HG02798 (cell line): ENCODE measurements around the gene PITPNM1.
A peak's percentile ranks its signal among the peaks of the same experiment; 100 is the strongest.
"Not testable (repeated sequence)": the region's sequence is repeated elsewhere in the genome, so short reads cannot be mapped to it uniquely, and the experiment has no call there.

Experiments used
- ATAC-seq: cut with Tn5 transposase; IDR thresholded peaks from one replicate; pipeline ENCODE4 v1.9.1; 2021; ENCODE audit warnings: mild to moderate bottlenecking; ENCODE audit not compliant: unreplicated experiment, poor library complexity

The PITPNM1 gene

GRCh38 chr11:67468456-67468758 is 36.8 kb downstream of the PITPNM1 start:
- ATAC-seq = no peak

DNA sequence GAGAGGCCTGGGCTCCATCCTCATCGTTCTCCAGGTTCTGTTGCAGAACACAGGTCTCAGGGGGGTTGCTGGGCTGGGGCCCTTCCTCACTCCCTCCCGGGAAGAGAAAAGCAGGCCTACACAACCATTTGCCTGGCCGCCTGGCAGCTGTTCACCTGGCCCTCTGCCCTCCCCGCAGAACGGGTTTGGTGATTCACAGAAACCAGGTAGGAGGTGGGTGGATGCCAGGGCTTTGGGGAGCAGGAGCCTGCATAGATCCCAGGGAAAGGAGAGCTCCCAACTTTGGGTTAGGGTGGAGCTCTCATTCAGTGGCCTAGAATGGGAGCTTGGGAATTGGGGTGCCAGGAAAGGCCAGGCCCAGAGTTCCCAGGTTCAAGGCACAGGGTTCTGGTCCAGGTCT is 37.1 kb downstream of the PITPNM1 start:
- ATAC-seq = no peak

DNA sequence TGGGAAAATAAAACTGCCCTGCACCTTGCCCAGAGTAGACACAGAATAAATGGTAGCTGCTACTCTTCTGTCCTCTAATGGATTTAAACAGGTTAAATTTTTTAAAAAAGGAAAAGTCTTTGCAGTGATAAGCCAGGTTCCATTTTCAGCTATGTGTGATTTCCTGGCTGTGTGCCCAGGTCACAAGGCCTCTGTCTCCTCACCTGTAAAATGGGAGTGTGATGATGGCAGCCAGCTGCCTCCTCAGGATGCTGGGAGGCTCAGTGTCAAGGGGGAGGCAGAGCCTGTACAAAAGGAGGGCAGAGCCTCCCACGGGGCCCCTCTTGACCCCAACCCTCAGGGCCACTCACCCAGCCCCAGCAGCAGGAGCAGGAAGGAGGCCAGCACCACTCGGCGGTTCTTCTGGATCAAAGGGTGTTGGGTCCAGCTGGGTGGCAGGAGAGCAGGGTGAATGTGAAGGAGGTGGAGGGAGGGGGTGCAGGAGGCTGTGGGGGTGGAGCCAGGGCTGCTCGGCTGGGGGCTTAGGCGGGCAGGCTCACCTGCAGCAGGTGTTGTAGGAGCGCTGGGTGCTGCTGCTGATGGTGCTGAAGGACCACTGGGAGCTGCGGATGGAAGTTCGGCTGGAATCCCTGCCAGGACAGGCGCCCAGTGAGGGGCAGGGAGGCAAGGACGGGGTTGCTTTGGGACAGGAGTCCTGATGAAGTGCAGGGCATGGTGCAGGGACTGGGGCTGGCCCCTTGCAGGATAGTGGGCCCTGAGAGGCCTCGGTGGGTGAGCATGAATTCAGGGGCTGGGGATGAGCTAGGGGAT is 38.0 kb downstream of the PITPNM1 start:
- no peak for ATAC-seq

- ATAC-seq = no peak
Measured at GRCh38 chr11:67466367-67466766, 38.8 kb downstream of the PITPNM1 start.

DNA sequence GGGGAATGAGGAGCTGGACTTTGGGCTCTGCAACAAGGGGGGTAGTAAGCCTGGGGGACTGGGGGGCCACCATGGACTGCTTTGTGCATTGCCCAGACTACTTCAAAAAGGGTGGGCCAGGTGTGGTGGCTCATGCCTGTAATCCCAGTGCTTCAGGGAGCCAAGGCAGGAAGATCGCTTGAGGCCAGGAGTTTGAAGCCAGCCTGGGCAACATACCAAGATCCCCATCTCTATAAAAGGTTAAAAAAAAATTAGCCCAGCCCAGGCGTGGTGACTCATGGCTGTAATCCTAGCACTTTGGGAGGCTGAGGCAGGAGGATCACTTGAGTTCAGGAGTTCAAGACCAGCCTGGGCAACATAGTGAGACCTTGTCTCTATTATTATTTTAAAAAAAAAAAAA is 39.6 kb downstream of the PITPNM1 start:
- ATAC-seq = not testable (repeated sequence)

GRCh38 chr11:67465189-67465510 is 40.0 kb downstream of the PITPNM1 start:
- no peak for ATAC-seq

DNA sequence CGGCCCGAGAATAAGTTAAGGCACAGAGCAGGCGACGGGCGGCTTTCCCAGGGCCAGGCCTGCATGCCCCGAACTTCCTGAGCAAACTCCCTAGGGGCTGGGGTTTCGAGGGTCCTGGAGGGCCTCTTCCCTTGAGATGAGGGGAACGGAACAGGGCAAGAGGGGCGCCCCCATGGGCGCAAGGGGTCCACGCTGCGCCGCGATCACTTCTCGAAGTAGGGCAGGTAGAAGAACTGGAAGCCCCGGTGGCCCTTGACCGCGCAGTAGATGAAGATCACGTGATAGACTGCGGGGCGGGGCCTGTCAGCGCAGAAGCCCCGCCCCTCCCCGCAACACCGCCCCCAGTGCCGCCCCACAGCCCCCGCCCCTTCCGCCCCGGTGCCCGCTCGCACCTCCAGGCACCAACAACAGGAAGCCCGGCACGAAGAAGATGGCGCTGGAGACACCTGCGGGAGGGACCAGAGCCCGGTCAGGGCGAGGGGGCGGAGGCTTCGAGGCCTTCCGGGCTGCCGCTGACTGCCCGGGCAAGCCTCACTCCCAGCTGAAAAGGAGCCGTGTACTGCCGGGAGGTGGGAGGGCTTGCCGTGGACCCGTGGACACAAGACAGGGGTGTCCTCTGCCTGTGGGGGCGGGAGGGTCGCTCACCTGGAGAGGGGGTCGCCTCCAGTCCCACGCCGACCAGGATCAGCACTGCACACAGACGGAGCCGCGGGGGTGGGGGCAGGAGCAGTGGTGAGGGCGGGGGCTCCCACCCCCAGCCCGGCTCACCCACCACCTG is 40.6 kb downstream of the PITPNM1 start:
- ATAC-seq = peak; percentile 62

DNA sequence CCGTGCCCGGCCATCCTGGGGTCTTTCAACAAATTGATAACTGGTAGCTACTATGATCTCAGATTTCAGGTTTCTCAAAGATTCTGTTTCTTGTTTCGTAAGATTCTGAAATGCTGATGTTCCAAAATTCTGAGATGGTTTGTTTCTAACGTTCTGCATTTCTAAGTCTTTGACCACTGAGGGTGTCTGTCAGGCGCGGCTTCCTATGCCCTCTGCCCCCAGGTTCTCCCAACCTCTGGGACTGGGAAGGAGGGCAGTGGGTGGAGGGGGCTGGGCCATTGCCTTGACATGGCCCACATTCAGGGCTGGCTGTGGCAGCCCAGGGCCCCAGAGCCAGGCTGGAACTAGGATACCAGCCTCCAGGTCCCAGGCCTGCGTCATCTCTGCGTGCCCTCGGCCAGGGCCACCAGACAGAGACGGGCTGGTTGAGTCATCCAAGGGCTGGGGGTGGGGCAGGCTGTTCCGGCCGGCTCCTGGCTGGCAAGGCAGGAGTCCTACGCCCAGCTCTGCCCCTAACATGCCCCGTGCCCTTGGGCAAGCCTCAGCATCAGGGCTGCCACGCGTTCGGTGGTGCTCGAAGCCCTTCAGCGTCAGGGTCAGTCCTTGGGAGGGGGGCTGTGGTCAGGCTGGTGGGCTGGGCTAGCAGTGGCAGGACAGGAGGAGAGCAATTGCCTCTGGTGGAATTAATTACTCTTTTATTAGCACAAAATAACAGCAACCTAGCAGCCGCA is 41.3 kb downstream of the PITPNM1 start:
- no peak for ATAC-seq

- ATAC-seq = no peak
Measured at GRCh38 chr11:67463186-67463585, 42.0 kb downstream of the PITPNM1 start.

DNA sequence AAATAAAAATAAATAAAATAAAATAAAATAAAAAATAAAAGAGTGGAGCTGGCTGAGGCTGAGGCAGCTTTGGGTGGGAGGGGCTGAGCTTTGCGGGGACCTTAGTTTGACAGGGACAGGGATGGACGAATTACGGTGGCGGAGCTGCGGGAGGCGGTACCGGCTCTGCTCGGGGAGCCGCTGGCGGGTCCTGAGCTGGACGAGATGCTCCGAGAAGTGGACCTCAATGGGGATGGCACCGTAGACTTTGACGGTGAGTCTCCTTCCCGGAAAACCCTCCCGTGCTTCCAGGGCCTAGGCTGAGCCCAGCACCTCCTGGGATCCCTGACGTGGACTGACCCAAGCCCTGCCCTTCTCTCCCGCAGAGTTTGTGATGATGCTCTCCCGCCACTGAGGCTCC is 46.9 kb downstream of the PITPNM1 start:
- ATAC-seq = no peak

GRCh38 chr11:67457453-67457852 is 47.7 kb downstream of the PITPNM1 start:
- no peak for ATAC-seq

- no peak for ATAC-seq
Measured at GRCh38 chr11:67456068-67456705, 49.0 kb downstream of the PITPNM1 start.

DNA sequence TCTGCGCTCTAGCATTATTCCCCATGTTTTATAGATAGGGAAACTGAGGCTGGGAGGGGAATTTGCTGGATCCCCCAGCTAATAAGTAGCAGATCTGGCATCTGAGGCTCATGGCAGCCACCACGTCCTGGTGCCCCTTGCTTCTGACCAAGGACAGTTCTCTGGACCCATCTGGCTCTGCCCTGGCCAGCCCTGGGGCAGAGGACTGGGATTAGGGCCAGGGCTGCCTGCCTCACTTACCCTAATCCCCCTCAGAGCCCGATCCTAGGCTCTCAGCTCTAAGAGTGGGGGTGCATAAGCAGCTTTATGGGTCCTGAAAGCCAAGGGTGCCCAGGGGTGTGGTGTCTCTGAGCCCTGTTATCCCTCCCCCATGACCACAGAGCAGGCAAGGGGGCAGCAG is 50.1 kb downstream of the PITPNM1 start, which contains the start of gene CABP4:
Gene CABP4, plus strand, starts transcription at position 301 of the 400 bp plus-strand sequence. Its CDS starts 70 bp downstream, at position 371.
- ATAC-seq = no peak

GRCh38 chr11:67453816-67454732 is 51.1 kb downstream of the PITPNM1 start:
- no peak for ATAC-seq

DNA sequence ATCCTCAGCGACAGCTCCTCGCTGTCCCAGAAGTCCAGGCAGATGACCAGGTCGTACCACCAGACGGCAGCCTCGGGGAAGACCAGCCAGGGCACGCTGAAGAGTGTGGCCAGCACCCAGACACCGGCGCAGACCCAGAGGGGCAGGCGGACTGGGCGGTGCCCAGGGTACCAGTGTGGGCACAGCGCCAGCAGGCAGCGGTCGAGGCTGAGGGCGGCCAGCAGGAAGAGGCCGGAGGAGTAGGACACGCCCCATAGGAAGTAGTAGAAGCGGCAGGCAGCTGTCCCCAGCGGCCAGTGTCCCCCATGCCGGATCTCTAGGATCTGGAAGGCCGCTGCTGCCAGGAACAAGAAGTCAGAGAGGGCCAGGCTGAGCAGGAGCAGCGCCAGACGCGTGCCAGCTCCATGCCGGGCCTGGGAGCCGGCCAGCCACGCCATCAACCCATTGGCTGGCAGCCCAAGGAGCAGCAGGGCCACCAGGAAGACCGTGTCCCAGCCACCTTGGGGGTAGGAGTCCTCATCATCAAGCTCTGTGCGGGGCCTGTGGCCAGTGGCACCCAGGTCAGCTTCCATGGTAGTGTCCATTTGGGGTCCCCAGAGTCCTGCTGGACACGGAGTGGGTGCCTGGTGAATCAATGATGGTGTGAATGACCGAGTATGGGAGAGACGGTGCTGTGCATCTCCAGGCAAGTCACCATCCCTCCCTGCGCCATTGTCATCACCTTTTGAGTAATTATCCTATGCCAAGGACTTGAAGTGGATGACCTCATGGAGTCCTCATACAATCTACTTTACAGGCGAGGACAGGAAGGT is 52.8 kb downstream of the PITPNM1 start, which contains the start of gene GPR152:
Gene GPR152, minus strand, starts transcription at position 589 of the 812 bp plus-strand sequence. Its CDS starts 5 bp downstream, at position 584.
- no peak for ATAC-seq

DNA sequence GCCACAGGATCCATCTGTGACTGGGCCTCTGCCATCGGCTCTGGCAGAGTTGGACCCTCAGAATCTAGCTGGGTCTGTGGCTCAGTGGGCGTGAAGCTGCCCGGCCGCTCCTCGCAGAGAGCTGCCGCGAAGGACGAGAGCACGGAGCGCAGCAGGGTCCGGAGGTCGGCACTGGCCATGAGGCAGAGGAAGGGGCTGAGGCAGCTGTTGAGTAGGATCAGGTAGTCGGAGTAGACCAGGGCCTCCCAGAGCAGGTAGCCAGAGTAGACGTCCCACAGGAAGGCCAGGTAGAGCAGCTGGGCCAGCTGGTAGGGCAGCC is 53.5 kb downstream of the PITPNM1 start:
- ATAC-seq = no peak

DNA sequence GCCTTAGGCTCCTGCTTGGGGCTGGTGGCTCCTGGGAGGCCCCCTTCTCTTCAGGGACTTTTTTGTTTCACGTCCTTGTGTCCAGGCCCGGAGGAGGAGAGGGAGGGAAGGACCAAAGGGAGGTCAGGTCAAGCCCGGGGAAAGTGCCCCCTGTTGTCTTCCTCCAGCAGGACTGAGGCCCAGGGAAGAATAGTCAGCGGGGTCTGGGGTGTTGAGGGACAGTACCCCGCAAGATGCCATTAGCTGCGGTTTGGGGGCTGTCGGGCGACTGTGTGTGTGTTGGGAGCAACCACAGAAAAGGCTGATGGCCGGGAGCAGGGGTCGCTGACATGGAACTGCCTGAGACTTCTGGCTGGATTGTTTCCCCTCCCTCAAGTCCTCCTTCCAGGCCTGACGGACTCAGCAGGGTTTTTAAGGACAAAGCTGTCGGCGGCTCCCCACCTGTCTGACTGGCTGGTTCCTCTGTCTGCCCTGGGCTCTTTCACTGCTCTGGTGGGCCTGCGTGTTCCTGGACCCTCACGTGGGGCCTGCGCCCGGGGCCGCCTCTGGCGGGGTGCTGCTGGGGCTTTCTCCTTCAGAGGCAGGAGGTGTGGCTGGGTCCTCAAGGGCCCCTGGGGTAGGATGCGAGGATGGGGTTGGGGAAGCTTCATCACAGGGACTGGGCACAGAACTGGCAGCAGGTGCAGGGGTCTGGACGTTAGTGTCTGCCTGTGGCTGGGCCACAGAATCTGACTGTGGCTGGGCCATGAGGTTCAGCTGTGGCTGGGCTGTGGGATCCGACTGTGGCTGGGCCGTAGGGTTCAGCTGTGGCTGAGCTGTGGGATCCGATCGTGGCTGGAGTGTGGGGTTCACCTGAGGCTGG is 54.1 kb downstream of the PITPNM1 start:
- no peak for ATAC-seq
